ENCODE results near the gene ZMYND15.

Gene ZMYND15

GRCh38 chr17:4706121-4706520 is 33.5 kb upstream of the ZMYND15 start (continued):
- no peak for TF ChIP-seq PATZ1 (CRISPR knock-in tag; IDR thresholded peaks at IDR 0.05; ENCODE audit: borderline replicate concordance)

GRCh38 chr17:4708436-4708835 is 31.2 kb upstream of the ZMYND15 start:
- TF ChIP-seq ISL1 (CRISPR knock-in tag; IDR thresholded peaks at IDR 0.05) (no peak), CREB5 (CRISPR knock-in tag; IDR thresholded peaks at IDR 0.05; ENCODE audit: low read depth) (no peak), BACH2 (CRISPR knock-in tag; IDR thresholded peaks at IDR 0.05; ENCODE audit: borderline replicate concordance) (no peak), TSHZ2 (CRISPR knock-in tag; IDR thresholded peaks at IDR 0.05) (no peak), TOX (CRISPR knock-in tag; IDR thresholded peaks at IDR 0.05; ENCODE audit: borderline replicate concordance) (no peak), PATZ1 (CRISPR knock-in tag; IDR thresholded peaks at IDR 0.05; ENCODE audit: borderline replicate concordance) (no peak), PPARA (CRISPR knock-in tag; IDR thresholded peaks at IDR 0.05; ENCODE audit: borderline replicate concordance) (no peak), ZNF8 (CRISPR knock-in tag; IDR thresholded peaks at IDR 0.05) (no peak), POU6F1 (CRISPR knock-in tag; IDR thresholded peaks at IDR 0.05; ENCODE audit: borderline replicate concordance, low read depth) (no peak), SNAI2 (CRISPR knock-in tag; IDR thresholded peaks at IDR 0.05) (no peak)
- no peak for ATAC-seq

GRCh38 chr17:4709794-4710692 is 29.6 kb upstream of the ZMYND15 start, which contains the start of gene ARRB2:
Gene ARRB2 (plus strand): TSS chr17:4710632. CDS start chr17:4710722, 90 bp downstream.
- TF ChIP-seq PATZ1 (CRISPR knock-in tag; IDR thresholded peaks at IDR 0.05; ENCODE audit: borderline replicate concordance), result 0 out of 2 replicates have a peak, but pooled peaks have one; percentile 49
- TF ChIP-seq ARNTL (CRISPR knock-in tag; IDR thresholded peaks at IDR 0.05; ENCODE audit: borderline replicate concordance, low read depth), result no peak
- TF ChIP-seq GLIS3 (CRISPR knock-in tag; IDR thresholded peaks at IDR 0.05), result no peak
- no peak for TF ChIP-seq CSDC2 (CRISPR knock-in tag; IDR thresholded peaks at IDR 0.05)
- no peak for TF ChIP-seq ZC3H10 (CRISPR knock-in tag; IDR thresholded peaks at IDR 0.05)
- TF ChIP-seq TSHZ2 (CRISPR knock-in tag; IDR thresholded peaks at IDR 0.05), result no peak
- TF ChIP-seq POU6F1 (CRISPR knock-in tag; IDR thresholded peaks at IDR 0.05; ENCODE audit: borderline replicate concordance, low read depth), result no peak
- TF ChIP-seq ZNF8 (CRISPR knock-in tag; IDR thresholded peaks at IDR 0.05), result no peak
- ATAC-seq, result peak; percentile 89

All from SK-N-SH treated with all-trans-retinoic acid at 6 μM for 48 hours (cell line).